ENCODE data around the gene LASP1NB.

The LASP1NB gene

DNA sequence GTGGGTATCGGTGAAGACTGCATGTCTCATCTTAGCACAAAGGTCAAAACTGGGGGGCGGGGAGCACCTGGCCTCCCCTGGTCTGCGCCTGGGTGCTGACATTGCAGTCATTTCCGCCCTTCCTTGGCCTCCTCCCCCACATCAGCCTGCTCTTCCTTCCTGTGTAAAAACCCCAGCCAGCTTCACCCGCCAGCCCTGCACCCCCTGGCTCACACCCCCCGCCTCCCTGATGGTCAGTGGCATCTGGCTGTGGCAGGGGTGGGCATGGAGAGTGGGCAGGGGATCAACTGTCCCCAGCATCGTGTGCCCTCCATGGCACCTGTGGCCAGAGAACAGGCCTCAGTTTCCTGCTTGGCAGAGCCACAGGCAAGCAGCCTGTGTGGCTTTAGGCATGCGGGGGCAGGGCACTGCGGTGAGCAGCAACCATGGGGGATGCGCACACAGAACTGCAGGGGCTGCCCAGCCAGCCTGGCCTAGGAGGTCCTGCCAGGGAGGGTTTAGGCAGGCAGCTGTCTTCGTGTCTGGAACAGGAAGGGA lies 26.5 kb upstream of the LASP1NB start:
- H3K27me3 ChIP-seq (ENCODE audit: insufficient read depth, low read length), result no peaks in the 10 kb centered on the region
- TF ChIP-seq, protein P1, sequence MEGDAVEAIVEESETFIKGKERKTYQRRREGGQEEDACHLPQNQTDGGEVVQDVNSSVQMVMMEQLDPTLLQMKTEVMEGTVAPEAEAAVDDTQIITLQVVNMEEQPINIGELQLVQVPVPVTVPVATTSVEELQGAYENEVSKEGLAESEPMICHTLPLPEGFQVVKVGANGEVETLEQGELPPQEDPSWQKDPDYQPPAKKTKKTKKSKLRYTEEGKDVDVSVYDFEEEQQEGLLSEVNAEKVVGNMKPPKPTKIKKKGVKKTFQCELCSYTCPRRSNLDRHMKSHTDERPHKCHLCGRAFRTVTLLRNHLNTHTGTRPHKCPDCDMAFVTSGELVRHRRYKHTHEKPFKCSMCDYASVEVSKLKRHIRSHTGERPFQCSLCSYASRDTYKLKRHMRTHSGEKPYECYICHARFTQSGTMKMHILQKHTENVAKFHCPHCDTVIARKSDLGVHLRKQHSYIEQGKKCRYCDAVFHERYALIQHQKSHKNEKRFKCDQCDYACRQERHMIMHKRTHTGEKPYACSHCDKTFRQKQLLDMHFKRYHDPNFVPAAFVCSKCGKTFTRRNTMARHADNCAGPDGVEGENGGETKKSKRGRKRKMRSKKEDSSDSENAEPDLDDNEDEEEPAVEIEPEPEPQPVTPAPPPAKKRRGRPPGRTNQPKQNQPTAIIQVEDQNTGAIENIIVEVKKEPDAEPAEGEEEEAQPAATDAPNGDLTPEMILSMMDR (IDR thresholded peaks at IDR 0.05; ENCODE audit: extremely low read depth, low read depth, low read length), result no peak
- peak overlapping the region; percentile 6 for H3K27ac ChIP-seq (ENCODE audit: low read depth, low read length)
- H4K20me1 ChIP-seq (ENCODE audit: insufficient read depth, low read length), result peaks cover 69% of the 10 kb centered on the region
- H3K4me1 ChIP-seq (ENCODE audit: insufficient read depth, low read length), result peaks cover 52% of the 10 kb centered on the region
- peak; percentile 45 for DNase-seq (ENCODE audit: insufficient read length, low spot score, missing footprints)
- H3K4me3 ChIP-seq (ENCODE audit: insufficient read depth, low read length), result no peak overlapping the region
- no peaks in the 10 kb centered on the region for H3K9me3 ChIP-seq (ENCODE audit: low read depth, low read length)
- peaks cover 76% of the 10 kb centered on the region for H3K36me3 ChIP-seq (ENCODE audit: insufficient read depth, low read length)
- no peak overlapping the region for H2AFZ ChIP-seq (ENCODE audit: low read length)
- peaks cover 79% of the 10 kb centered on the region for H3K79me2 ChIP-seq (ENCODE audit: insufficient read depth, low read length)
- no peak overlapping the region for H3K4me2 ChIP-seq (ENCODE audit: insufficient read depth, low read length)

DNA sequence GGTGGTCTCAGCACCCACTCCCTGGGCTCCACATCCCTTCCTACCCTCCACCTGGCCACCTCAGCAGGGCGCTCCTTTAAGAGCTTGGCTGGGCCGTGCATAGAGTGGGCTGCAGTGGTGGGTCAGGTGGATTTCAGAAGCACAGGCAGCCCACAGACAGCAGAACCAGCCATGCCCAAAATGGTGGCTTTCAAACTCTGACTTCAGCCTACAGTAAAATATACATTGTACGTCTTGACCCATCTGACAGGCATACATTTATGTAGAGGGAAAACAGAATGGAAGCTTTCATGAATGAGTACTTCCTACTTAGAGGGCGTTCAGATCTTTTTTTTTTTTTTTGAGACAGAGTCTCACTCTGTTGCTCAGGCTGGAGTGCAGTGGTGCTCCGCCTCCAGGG lies 26.0 kb upstream of the LASP1NB start:
- Histone ChIP-seq H3K4me1 (ENCODE audit: insufficient read depth, low read length) (peaks cover 50% of the 10 kb centered on the region), H3K36me3 (ENCODE audit: insufficient read depth, low read length) (peaks cover 76% of the 10 kb centered on the region), H3K79me2 (ENCODE audit: insufficient read depth, low read length) (peaks cover 78% of the 10 kb centered on the region), H3K27ac (ENCODE audit: low read depth, low read length) (peak overlapping the region; percentile 6), H3K4me3 (ENCODE audit: insufficient read depth, low read length) (no peak overlapping the region), H3K9me3 (ENCODE audit: low read depth, low read length) (no peaks in the 10 kb centered on the region), H3K27me3 (ENCODE audit: insufficient read depth, low read length) (no peaks in the 10 kb centered on the region), H2AFZ (ENCODE audit: low read length) (no peak overlapping the region), H4K20me1 (ENCODE audit: insufficient read depth, low read length) (peaks cover 64% of the 10 kb centered on the region), H3K4me2 (ENCODE audit: insufficient read depth, low read length) (no peak overlapping the region)
- TF ChIP-seq, protein P1 (IDR thresholded peaks at IDR 0.05; ENCODE audit: extremely low read depth, low read depth, low read length), result no peak
- peak; percentile 4 for DNase-seq (ENCODE audit: insufficient read length, low spot score, missing footprints)

DNA sequence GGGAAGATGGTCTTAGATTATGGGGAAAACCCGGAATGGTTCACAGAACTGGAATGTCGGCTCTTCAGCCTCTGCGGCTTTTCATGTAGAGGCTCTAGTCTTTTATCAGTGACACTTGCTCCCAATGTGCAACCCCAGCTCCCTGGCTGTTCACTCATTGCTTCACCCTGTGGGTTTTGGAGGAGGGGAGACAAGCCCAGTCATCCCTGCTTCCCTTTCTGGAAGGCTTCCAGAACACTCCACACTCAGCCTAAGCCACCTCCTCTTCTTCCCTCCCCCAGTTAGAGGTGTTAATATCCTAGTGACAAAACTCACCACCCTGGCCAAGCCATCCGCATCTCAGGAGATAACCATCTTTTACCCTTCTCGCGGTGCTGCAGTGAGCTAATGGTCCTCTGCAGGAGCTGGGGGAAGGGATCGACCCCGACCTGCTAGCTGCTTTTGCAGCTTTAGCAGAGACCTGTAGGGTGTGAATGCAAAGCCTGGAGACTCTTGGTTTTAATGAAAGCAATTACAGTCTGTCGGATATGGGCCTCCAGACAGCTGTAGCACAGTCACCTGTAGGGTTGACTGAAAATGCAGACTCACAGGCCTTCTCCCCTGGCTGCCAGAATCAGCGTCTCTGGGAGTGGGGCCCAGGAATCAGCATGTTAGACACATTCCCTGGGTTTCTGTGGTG lies 24.3 kb upstream of the LASP1NB start:
- Histone ChIP-seq H3K4me3 (ENCODE audit: insufficient read depth, low read length) (peak overlapping the region; percentile 13), H3K36me3 (ENCODE audit: insufficient read depth, low read length) (peaks cover 76% of the 10 kb centered on the region), H3K27ac (ENCODE audit: low read depth, low read length) (peak overlapping the region; percentile 43), H3K4me2 (ENCODE audit: insufficient read depth, low read length) (peak overlapping the region; percentile 49), H2AFZ (ENCODE audit: low read length) (no peak overlapping the region), H4K20me1 (ENCODE audit: insufficient read depth, low read length) (peaks cover 75% of the 10 kb centered on the region), H3K27me3 (ENCODE audit: insufficient read depth, low read length) (no peaks in the 10 kb centered on the region), H3K79me2 (ENCODE audit: insufficient read depth, low read length) (peaks cover 81% of the 10 kb centered on the region), H3K4me1 (ENCODE audit: insufficient read depth, low read length) (peaks cover 50% of the 10 kb centered on the region), H3K9me3 (ENCODE audit: low read depth, low read length) (no peaks in the 10 kb centered on the region)
- DNase-seq (ENCODE audit: insufficient read length, low spot score, missing footprints), result peak; percentile 99
- TF ChIP-seq, protein P1 (IDR thresholded peaks at IDR 0.05; ENCODE audit: extremely low read depth, low read depth, low read length), result no peak

DNA sequence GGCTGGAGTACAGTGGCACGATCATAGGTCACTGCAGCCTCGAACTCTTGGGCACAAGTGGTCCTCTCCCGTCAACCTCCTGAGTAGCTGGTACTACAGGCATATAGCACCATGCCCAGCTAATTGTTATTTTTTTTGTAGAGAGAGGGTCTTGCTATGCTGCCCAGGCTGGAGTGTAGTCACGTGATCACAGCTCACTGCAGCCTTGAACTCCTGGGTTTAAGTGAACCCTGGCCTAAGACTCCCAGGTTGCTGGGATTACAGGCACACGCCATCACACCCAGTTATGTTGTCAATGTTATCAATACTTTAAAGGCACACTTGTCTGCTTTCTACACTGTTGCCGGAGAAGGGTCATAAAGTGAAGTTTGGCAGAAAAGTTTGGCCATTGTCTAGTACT lies 22.0 kb upstream of the LASP1NB start:
- DNase-seq (ENCODE audit: insufficient read length, low spot score, missing footprints), result no peak
- H4K20me1 ChIP-seq (ENCODE audit: insufficient read depth, low read length), result peaks cover 75% of the 10 kb centered on the region
- H3K4me3 ChIP-seq (ENCODE audit: insufficient read depth, low read length), result no peak overlapping the region
- H3K27me3 ChIP-seq (ENCODE audit: insufficient read depth, low read length), result no peaks in the 10 kb centered on the region
- H2AFZ ChIP-seq (ENCODE audit: low read length), result no peak overlapping the region
- peaks cover 30% of the 10 kb centered on the region for H3K4me1 ChIP-seq (ENCODE audit: insufficient read depth, low read length)
- H3K9me3 ChIP-seq (ENCODE audit: low read depth, low read length), result no peaks in the 10 kb centered on the region
- peaks cover 81% of the 10 kb centered on the region for H3K79me2 ChIP-seq (ENCODE audit: insufficient read depth, low read length)
- peaks cover 76% of the 10 kb centered on the region for H3K36me3 ChIP-seq (ENCODE audit: insufficient read depth, low read length)
- no peak overlapping the region for H3K27ac ChIP-seq (ENCODE audit: low read depth, low read length)
- TF ChIP-seq, protein P1 (IDR thresholded peaks at IDR 0.05; ENCODE audit: extremely low read depth, low read depth, low read length), result no peak
- H3K4me2 ChIP-seq (ENCODE audit: insufficient read depth, low read length), result no peak overlapping the region

All from osteoblast (primary cell).